HK-2 (cell line): Measurements from ENCODE around the gene KIAA1671.

Source experiments
- DNase-seq: peaks from one replicate; pipeline ENCODE4 v3.0.0-alpha.2; 2018; ENCODE audit not compliant: unreplicated experiment

Gene KIAA1671

DNA sequence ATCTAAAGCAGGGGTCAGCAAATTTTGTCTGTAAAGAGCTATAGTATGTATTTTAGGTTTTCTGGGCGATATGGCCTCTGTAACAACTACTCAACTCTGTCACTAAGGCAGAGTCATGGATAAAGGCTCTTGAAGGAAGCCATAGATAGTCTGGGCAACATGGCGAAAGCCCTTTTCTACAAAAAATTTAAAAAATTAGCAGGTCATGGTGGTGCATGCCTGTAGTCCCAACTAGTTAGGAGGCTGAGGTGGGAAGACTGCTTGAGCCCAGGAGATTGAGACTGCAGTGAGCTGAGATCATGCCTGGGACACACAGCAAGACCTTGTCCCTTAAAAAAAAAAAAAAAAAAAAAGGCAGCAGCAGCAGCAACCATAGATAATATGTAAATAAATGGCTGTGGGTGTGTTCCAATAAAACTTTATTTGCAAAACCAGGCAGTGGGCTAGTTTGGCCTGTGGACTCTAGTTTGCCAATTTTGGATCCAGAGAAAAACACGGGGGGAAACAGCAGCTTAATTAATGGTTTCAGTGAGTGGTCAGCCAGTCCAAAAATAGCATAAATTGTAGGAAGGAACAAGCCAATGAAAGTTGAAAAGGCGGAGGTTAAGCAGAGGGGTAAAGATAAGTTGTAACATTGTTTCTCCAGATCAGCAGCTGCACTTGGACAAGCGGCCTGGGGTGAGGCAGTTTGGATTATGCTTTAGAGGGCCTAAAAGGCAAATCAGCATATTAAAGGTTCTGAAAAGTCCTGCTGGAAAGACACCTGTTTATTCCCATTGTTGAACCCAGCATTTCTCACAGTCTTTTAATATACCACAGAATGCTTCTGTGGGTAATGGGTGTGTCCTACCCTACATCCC lies 62.6 kb downstream of the KIAA1671 start:
- DNase-seq, result no peak

DNA sequence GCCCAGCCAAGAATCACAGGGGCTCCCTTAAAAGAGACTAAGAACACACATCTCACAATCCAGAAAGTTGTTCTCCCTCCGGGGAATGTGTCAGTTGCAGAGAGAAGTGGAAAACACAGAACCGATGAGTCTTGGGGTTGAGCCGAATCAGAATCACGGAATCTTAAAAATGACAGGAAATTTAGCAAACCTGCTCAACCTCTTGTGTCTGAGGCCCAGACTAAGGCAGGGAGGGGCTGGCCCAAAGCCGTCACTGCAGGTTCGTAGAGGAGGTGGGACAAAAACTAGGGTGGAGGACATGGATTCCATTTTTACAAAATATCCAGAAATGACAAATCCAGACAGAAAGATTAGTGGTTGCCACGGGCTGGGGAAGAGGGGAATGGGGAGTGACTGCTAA lies 63.8 kb downstream of the KIAA1671 start:
- DNase-seq, result no peak

DNA sequence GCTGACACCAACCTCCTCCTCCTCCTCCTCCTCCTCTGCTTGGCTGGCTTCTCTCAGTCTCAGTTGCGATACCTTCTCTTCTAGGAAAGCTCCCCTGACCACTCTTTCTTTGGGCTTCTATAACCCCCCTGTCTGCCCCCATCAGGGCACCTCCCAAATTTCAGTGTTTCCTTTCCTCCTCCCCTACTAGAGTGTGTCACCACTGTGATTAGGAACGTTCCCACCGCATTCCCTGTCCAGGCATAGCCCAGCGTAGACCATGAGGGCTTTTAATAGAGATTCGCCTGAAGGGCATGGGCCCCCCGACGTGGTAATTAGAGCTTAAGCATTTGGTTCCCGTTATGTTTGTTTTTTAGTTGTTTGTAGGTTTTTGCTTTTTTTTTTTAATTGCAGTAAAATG lies 65.5 kb downstream of the KIAA1671 start:
- no peak for DNase-seq

DNA sequence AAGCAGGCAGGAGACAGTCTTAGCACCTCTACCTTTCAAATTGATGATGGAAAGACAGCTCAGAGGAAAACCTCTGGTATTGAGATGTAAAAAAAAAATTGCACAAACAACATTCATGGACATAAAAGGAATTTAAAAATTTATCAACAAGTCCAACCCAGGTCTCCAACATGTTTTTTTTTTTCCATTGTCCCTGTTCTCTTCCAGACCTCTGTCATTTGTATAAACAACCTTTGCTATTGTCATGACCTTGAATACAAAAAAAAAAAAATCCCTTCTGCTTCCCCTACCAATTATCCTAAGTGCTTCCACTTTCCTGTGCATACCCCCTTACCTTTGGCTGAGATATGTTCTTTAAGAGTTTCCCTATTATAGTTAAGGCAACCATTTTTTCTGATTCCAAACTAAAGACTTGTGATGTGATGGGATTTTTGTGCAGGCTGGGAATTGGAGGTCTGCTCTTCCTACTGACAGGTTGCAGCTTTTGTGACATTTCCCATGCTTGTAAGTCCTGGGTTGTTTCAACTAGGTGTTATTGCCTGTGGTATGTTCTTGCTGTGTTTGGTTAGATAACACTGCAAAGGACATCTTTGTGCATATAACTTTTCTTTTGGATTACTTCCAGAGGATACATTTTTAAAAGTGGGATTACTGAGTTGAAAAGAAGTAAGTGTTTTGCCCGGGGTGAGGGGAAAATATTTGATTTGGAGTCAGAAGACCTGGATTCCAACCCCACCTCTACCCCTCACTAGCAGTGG lies 67.1 kb downstream of the KIAA1671 start:
- no peak for DNase-seq

DNA sequence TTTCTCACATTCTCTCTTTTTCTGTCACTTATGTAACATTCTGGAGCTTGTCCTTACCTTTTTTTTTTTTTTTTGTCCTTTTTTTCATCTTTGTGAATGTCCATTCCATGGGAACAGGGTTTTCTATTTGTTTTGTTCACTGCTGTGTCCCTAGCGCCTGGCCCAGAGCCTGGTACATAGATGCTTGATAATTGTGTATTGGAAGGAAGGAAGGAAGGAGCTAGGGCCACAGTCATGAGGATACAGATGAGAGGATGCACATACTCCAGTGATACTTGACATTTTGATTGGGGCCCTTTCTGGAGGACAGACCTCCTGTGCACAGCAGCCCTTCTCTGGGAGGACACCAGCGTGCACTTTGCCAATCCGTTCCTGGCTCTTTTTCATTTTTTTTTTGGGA lies 68.9 kb downstream of the KIAA1671 start:
- DNase-seq, result no peak

DNA sequence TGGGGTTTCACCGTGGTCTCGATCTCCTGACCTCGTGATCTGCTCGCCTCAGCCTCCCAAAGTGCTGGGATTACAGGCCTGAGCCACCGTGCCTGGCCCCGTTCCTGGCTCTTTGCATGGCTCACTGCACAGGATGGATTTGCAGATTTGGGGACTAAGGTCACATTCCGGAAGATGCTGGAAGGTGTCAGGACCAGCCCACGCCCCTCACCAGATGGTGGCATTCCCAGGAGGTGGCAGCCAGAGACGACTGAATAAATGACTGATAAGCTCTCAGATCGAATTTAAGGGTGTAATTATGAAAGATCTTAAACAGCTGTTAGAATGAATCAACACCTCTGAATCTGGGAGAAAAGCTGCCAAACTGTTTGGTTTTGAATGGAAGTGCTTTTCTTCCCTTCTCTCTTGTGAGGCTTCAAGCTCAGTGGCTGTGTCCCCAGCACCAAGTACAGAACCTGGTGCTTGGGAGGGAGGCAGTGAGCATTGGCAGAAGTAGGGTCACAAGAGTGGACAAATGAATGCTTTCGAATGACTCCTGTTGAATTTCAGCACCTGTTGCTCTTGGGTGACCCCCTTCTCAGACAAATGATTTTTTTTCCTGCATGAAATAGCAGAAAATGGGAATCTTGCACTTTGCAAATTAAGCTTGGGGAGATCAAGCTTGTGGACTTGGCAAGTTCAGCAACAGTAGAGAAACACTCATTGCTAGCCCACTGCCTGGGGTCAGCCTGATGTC lies 69.6 kb downstream of the KIAA1671 start:
- DNase-seq, result no peak

DNA sequence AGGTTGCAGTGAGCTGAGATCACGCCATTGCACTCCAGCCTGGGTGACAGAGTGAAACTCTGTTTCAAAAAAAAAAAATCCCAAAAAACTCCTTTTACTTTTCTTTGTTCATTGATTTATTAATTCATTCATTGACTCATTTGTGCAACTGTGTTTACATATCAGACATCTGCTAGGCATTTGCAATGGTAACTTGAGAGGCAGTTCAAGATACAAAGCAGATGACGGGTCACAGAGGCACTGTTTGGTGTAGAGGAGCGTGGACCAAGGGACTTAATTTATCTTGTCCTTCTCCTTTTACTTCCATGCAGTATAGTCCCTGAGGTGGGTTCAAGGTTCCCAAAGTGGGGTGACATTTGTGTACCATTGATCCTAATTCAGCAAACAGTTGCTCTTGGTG lies 71.4 kb downstream of the KIAA1671 start:
- DNase-seq, result no peak

DNA sequence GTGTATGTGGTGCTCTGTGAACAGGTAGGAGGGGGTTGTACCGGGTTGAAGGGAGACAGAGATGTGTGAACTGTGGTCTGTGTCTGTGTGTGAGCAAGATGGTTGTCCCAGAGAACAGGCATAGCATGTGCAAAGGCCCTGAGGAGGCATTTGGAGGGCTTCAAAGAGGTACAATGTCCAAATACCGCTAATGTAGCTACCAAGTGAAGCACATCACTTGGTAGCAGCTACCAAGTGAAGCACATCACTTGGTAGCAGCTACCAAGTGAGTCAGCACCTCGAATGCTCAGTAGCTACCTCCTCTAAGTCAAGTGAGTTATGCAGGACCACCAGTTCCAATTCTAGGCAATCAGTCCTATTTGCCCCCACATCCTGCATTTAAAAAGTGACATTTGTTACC lies 72.4 kb downstream of the KIAA1671 start:
- DNase-seq, result no peak

DNA sequence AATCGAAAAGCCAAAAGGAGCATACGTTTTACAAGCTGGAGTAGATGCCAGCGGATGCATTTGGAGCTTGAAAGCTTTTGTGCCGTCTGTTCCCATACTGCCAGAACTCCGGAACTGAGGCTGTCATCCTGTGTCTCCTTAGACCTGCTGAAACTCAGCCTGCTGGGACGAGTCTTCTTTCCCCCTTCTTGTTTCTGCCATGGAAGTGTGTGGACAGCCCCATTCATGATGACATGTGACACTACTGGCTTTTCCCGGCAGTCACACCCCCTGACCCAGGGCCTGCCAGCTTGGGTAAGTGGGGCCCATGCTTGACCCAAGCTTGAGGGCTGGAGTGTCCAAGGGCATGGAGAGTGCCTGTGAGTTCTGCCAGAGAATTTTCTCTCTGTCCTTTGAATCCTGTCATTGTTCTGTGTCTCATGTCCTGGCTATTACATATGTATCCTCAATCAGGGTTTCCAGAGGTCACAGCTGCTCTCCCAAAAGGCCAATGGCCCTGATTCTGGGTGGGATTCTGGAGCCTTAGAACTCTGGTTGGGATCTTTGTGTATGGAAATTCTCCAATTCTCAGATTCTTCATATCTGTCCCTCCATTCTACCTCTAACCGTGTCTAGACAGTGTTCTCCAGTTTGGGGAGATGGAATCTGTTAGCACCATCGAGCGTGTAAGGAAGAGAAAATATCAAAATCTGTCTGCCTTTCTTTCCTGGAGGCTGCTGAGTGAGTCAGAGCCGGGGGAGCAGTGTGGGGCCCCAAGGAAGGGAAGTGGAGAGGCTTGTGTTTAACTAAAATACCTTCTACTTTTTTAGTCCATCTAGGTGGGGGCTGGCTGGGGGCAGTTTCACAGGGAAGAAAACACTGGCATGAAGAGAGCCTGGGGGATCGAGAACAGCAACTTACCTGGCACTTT lies 73.2 kb downstream of the KIAA1671 start:
- peak; percentile 39 for DNase-seq

DNA sequence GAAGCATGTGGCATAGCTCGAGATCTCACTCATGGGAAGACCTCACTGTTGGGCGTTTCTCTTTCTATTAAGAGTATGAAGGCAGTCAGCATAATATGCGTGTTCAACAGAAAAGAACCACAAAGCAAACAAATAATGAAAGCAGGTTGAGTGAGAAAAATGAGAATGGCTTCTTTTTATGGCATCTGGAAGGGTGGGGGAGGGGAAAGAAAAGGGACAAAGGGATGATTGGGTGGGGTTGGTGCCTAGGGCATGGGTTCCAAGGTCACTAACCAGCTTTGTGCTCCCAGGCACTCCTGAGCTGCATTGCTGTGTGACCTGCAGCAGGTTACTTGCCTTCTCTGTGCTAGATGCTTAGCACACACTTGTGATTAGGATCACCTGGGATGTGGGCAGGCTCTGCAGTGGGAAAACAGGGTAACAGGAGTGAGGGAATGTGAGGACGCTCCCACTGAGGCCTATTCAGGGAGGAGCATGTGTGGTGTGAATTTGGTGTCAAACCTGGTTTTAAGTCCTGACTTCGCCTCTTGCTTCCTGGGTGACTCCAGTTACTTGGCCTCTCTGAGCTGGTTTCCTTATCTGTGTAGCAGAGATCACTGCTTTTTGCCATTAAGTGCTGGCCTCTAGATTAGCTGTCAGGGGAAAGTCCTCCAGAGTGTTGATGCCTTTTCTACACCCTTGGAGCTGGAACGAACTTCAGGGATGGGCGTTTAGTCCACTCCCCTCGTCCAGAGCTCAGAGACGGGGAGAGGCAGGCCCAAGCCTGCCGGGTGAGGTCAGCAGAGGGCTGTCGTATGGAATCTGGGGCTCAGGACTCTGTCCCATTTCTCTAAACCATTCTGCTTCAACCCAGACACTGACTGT lies 74.8 kb downstream of the KIAA1671 start:
- no peak for DNase-seq

DNA sequence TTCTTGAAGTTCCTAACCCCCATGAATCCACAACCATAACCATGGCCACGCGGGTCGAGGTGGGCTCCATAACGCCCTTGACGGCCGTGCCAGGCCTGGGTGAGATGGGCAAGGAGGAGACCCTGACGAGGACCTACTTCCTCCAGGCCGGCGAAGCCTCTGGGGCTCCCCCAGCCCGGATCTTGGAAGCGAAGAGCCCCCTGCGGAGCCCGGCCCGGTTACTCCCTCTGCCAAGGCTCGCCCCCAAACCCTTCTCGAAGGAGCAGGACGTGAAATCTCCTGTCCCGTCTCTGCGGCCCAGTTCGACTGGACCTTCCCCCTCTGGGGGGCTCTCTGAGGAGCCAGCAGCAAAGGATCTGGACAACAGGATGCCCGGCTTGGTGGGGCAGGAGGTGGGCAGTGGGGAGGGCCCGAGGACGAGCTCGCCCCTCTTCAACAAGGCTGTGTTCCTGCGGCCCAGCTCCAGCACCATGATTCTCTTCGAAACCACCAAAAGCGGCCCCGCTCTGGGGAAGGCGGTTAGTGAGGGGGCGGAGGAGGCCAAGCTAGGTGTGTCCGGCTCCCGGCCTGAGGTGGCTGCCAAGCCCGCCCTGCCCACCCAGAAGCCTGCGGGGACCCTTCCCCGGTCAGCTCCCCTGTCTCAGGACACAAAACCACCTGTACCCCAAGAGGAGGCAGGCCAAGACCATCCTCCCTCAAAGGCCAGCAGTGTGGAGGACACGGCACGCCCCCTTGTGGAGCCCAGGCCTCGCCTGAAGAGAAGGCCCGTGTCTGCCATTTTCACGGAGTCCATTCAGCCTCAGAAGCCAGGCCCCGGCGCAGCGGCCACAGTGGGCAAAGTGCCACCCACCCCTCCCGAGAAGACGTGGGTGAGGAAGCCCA lies 75.7 kb downstream of the KIAA1671 start:
- no peak for DNase-seq

DNA sequence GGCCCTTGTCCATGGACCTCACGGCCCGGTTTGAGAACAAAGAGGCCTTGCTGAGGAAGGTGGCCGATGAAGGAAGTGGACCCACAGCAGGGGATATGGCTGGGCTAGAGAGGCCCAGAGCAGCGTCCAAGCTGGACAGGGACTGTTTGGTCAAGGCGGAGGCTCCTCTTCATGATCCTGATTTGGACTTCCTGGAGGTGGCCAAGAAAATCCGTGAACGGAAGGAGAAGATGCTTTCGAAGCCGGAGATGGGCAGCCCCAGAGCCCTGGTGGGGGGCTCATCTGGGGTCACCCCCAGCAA lies 76.3 kb downstream of the KIAA1671 start:
- no peak for DNase-seq

DNA sequence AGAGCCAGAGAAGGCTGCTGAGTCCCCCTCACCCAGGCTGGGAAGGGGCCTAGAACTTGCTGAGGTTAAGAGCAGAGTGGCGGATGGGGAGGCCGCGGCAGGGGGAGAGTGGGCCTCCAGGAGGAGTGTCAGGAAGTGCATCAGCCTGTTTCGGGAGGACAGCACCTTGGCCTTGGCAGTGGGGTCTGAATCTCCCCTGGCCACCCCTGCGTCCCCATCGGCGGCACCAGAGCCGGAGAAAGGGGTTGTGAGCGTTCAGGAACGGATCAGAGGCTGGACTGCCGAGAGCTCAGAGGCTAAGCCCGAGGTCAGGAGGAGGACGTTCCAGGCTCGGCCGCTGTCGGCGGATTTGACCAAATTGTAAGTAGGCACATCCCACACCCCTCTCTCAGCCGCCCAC lies 76.7 kb downstream of the KIAA1671 start:
- DNase-seq, result no peak

DNA sequence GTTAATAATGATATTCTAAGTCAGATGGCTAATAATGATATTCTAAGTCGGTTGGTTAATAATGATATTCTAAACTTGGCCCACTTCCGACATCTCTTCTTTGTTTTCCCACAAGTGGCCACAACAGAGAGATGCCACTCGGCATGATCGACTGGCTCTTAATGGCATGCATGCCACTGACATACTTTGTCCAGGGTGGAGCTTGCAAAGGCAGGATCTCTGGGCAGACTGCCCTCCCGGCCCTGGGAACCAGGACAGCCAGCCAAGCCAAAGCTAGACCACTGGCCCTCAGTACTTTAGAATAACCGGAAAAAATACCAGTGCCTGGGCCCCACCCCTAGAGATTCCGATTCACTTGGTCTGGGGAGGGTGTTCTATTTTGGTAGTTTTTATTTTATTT lies 78.1 kb downstream of the KIAA1671 start:
- DNase-seq, result no peak

DNA sequence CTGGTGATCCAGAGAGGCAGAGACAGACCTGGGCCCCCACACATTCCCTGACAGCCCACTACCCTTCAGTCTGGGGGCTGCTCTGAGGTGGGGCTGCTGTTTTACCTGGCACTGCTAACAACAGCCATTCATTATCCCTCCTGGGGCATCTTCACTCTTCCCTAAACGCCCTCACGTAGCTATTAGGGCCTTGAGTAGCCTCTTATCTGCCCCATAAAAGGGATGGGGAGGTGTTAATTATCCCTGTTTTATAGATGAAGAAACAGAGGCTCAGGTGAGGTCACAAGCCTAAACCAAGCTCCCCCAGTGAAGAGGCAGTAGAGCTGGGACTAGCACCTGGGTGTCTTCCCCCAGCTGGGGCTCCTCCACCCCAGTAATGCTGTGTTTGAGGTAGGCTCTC lies 79.5 kb downstream of the KIAA1671 start:
- DNase-seq, result no peak

DNA sequence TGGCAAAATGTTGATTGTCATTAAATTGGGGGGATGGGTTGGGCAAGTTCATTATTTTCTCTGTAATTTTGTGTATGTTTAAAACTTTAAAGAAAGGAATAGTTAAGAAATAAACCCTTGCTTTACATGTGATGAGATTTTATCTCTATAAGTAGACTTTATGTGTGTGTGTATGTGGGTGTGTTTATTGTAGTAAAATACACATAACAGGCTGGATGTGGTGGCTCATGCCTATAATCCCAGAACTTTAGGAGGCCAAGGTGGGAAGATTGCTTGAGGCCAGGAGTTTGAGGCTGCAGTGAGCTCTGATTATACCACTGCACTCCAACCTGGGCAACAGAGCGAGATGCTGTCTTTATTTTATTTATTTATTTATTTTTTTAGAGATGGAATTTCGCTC lies 83.2 kb downstream of the KIAA1671 start:
- DNase-seq, result no peak

DNA sequence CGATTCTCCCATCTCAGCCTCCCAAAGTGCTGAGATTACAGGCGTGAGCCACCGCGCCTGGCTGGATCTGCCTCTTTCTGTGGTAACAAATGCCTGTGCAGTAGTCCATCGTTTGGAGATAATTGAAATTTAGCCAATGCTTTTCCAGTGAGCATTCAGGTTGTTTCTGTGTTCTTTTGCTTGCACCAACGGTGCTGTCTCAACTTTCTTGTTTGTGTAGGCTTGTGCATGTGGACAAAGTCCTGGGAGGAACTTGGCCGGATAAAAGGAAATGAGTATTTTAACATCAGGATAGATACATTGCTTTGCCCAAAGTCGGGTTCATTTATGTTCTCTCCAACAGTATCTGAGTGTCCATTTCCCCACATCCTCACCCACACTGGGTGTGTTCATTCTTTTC lies 85.7 kb downstream of the KIAA1671 start:
- no peak for DNase-seq

DNA sequence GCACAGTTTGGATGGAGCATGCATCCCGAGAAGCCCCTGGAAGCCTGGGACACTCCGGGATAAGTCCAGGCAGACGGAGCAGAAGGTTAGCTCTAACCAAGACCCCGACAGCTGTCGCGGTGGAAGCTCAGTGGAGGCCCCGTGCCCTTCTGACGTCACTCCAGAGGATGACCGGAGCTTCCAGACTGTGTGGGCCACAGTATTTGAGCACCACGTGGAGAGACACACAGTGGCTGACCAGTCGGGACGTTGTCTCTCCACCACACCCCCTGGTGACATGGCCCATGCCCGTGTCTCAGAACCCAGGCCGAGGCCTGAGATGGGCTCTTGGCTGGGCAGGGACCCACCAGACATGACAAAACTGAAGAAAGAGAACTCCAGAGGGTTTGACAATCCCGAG lies 86.3 kb downstream of the KIAA1671 start:
- no peak for DNase-seq

DNA sequence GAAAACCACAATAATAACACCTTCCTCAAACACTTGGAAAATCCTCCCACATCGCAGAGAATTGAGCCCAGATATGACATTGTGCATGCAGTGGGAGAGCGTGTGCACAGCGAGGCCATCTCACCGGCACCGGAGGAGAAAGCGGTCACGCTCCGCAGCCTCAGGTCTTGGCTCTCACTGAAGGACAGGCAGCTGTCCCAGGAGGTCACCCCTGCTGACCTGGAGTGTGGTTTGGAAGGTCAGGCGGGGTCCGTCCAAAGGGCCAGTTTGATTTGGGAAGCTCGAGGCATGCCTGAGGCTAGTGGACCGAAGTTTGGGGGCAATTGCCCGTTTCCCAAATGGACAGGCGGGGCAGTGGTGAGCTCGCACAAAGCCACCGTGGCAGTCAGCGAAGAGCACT lies 86.7 kb downstream of the KIAA1671 start:
- no peak for DNase-seq

DNA sequence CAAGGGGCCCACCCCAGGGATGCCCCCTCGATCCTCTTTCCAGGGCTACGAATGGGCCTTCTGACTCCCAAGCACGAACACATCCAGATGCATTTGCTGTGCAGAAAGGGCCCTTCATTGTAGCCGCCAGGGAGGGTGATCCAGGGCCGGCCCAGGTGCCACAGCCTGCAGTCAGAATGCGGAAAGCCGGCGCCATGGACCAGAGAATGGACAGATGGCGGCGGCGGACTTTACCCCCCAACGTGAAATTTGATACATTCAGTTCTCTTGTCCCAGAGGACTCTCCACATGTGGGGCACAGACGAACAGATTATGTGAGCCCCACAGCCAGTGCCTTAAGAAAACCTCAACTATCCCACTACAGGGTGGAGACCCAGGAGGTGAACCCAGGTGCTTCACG lies 87.2 kb downstream of the KIAA1671 start:
- no peak for DNase-seq
